ENCODE data around the gene ZBED4.

ZBED4 gene

DNA sequence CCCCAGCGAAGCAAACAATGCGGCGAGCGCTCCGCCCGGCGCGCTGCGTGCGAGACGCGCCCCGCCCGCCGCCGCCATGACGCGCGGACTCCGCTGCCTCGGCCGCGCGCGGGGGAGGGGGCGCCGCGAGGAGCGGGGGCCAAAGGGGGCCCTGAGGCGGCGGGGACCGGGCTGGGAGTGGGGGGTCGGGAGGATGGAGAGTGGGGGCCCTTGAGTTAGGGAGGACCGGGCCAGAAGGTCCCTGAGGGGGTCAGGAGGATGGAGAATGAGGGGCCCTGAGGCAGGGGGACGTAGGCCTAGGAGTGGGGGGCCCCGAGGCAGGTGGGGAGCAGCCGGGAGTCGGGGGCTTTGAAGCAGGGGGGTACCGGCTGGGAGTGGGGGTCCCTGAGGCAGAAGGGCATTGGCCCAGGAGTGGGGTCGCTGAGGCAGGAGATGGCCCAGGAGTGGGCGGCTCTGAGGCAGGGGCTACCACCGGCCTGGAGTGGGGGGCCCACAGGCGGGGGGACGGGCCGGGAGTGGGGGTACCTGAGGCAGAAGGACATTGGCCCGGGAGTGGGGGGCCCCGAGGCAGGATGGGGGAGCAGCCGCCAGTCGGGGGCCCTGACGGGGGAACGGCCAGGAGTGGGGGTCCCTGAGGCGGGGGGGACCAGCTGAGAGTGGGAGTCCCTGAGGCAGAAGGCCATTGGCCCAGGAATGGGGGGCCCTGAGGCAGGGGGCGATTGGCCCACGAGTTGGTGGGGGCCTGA, 25.6 kb upstream of the ZBED4 start, which contains the start of gene BRD1:
Gene BRD1 (minus strand): TSS at position 21 of the 746 bp plus-strand sequence. CDS start 3,556 bp downstream, outside the sequence.
- TF ChIP-seq, protein P1, sequence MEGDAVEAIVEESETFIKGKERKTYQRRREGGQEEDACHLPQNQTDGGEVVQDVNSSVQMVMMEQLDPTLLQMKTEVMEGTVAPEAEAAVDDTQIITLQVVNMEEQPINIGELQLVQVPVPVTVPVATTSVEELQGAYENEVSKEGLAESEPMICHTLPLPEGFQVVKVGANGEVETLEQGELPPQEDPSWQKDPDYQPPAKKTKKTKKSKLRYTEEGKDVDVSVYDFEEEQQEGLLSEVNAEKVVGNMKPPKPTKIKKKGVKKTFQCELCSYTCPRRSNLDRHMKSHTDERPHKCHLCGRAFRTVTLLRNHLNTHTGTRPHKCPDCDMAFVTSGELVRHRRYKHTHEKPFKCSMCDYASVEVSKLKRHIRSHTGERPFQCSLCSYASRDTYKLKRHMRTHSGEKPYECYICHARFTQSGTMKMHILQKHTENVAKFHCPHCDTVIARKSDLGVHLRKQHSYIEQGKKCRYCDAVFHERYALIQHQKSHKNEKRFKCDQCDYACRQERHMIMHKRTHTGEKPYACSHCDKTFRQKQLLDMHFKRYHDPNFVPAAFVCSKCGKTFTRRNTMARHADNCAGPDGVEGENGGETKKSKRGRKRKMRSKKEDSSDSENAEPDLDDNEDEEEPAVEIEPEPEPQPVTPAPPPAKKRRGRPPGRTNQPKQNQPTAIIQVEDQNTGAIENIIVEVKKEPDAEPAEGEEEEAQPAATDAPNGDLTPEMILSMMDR (IDR thresholded peaks at IDR 0.05; ENCODE audit: low read depth, low read length, missing control alignments): no peak
- H3K4me3 ChIP-seq (ENCODE audit: low read depth, low read length): peak within 1 kb of the TSS; percentile 93
- no peak for DNase-seq (ENCODE audit: low read depth)

DNA sequence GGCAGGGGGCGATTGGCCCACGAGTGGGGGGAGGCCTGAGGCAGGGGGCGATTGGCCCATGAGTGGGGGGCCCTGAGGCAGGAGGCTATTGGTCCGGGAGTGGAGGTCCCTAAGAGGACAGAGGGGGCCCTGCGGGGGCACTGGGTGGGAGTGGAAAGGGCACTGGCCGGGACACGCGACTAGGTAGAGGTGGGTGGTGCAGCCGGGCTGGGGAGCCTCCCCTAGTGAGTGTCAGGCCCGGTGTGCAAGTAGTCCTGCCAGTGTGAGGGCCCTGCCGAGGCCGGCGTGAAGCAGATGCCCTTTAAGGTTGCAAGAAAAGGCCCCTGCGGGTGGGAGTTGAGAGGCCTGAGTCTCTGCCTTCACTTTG, 25.1 kb upstream of the ZBED4 start:
- DNase-seq (ENCODE audit: low read depth): no peak
- TF ChIP-seq, protein P1 (IDR thresholded peaks at IDR 0.05; ENCODE audit: low read depth, low read length, missing control alignments): no peak
- no peak overlapping the region for H3K4me3 ChIP-seq (ENCODE audit: low read depth, low read length)

DNA sequence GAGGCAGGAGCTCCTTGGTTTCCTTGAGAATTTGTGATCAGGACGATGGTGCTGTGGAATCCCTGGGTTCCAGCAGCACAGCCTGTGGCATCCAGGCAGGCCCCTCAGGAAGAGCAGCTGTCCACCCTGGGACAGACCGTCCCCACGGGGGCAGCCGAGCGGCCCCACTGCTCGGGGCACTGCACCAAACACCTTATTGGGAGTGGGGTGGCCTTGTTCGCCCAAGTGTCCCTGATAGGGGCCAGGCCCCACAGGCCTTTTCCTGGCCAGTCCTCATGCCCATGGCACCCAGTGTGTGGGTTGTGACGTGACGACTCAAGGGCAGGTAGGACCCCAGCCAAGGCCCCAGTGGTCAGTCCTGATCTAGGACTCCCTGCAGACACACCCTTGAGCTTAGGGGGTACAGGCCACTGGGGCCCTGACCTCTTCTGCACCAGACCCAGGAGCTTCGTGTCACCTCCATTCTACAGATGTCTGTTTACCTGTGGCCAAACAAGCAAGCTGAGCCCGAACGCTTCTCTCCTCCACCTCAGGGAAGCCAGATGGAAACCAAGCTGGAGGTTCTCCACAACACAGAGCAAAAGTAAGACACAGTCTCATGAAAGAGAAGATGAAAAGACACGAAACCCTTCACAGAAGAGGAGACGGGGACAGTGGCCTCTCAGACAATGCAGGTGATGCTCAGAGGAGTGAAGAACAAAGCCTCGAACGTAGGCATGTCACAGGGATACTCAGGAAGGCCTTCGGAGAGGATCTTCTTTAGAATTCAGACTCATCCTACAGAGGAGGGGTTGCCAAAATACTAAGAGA, 24.4 kb upstream of the ZBED4 start:
- peak overlapping the region; percentile 10; the same call in 1 of the 2 replicates for H3K4me3 ChIP-seq (ENCODE audit: low read depth, low read length)
- DNase-seq (ENCODE audit: low read depth): no peak
- TF ChIP-seq, protein P1 (IDR thresholded peaks at IDR 0.05; ENCODE audit: low read depth, low read length, missing control alignments): no peak

DNA sequence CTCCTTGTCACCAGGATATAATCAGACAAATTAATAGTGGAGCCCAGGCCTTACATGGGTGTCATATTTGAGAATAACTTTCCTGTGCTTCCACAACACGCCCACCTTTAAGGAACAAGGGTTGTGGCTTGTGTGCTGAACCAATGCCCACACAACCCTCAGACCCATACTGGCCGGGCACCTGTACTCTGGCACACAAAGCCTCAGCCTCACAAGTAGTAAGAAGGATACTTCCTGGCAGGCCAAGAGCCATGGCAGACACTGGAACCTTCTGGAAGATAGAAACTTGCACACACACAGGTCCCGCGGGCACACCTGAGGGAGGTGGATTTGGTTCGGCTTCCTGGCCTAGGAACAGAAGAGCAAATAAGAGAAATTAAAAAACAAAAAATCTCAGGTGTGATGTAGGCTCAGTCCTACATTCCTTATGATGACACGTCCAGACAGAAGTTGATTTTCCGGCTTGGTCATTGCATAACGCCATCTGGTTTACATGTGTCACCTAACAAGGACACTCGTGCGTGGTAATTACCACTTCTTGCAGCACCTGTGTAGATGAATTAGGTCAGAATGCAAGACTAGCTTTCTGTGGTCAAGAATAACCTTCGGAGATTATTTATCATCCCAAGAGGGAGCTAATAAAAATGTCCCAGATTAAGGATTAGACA, 20.2 kb upstream of the ZBED4 start:
- no peak overlapping the region for H3K4me3 ChIP-seq (ENCODE audit: low read depth, low read length)
- TF ChIP-seq, protein P1 (IDR thresholded peaks at IDR 0.05; ENCODE audit: low read depth, low read length, missing control alignments): no peak
- no peak for DNase-seq (ENCODE audit: low read depth)

DNA sequence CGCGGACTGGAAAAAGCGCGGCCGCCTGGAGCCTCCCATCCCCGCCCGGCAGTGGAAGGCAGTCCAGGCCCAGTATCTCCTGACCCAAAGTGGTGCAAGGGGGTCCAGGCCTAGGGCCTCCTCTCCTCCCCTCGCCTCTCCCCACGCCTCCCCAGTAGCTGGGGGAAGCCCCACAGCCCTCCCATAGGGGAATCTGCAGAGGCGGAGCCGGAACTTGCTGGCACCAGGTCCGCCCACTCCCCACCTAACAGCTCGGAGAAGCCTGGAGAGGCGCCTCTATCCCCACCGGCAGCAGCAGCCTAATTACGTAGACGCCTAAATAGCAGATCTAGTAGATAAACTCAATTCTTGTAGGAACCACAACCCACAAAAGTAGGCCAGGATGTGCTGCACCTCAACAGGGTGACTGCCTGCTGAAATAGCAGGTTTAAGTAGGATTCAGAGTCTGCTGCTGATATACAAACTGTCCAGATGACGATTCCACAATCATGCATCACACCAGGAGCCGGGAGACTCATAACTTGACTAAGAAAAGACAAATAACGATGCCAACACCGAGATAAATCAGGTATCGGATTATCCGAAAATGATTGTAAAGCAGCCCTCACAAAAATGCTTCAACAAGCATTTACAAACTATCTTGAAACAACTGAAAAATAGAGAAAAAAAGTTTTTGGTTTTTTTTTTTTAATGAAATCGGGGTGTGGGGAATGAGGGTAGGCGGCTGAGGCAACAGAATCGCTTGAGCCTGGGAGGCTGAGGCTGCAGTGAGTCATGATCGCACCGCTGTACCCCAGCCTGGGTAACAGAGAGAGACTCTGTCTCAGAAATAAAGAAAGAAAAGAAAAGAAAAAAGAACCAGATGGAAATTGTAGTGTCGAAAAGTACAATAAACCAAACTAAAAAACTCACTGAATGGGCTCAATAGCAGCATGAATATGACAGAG, 14.6 kb upstream of the ZBED4 start:
- no peak for DNase-seq (ENCODE audit: low read depth)
- peak overlapping the region; percentile 17 for H3K4me3 ChIP-seq (ENCODE audit: low read depth, low read length)
- TF ChIP-seq, protein P1 (IDR thresholded peaks at IDR 0.05; ENCODE audit: low read depth, low read length, missing control alignments): no peak

DNA sequence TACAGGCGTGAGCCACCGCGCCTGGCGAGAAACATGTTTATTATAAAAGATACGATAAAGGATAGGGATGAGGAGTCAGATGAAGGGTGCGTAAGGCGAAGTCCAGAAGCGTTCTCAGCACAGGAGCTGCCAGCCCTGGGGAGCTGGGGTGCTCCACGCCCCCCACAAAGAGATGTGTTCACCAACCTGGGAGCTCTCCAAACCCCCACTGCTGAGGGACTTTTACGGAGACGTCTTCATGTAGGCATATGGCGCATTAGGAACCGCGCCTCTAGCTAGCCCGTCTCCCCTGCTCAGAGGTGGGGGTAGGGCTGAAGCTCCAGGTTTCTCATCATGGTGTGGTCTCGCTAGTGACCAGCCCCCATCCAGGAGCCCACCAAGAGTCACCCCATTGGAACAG, 8.4 kb upstream of the ZBED4 start:
- H3K4me3 ChIP-seq (ENCODE audit: low read depth, low read length): no peak overlapping the region
- no peak for DNase-seq (ENCODE audit: low read depth)

More for the DNA sequence above, 8.4 kb upstream of the ZBED4 start:
- TF ChIP-seq, protein P1 (IDR thresholded peaks at IDR 0.05; ENCODE audit: low read depth, low read length, missing control alignments): no peak
